NCI-H1436 (cell line): ENCODE results near the gene TFPI.

Source experiments
- DNase-seq: peaks from one replicate; lab custom pipeline; 2025; lab: John Stamatoyannopoulos, UW

The TFPI gene

DNA sequence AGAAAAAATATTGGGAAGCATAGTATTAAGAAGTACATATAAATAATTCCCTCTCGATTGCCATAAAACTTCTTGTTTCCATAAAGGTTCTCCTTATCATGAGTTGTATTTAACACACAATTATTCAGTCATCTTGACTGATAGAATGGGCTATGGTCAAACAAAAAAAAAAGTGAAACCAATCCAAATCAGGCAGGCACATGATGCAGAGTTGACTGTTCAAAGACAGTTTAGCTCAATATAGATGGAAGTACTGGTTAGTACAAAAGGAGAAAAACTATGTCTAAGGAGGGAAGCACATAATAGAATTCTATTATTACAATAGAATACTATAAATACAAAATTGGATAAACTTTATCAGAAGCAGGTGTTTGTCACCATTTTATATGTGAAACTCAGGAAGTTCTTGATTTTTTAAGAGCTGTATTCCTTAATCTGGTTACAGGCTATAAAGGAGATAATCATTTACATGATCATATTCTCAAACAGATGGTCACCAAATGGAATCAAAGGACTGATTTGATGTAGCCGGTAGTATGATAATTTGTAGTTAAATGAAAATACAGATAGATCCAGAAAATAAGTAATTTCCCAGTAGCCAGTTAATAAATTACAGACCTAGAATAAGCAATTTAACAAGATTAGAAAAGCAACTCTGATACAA is 88.0 kb downstream of the TFPI start:
- DNase-seq = no peak

DNA sequence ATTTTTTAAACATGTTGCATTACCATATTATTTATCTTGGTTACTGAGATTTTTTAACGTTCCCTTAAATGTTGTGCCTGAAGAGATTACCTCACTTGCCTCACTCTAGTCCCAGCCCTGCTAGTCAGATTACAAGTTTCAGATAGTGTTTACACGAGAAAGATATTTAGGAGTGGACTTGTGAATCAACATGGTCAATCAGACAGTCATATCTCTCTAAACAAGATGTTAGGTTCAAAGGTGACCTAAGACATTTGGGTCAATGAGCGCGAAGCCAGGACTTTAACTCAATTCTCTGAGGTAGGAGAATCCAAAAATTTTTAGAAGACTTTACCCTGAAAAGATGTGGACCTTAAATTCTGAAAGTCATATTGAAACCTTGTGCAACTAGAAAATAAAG is 91.4 kb downstream of the TFPI start:
- DNase-seq = no peak

- no peak for DNase-seq
These were observed 92.7 kb downstream of the TFPI start for GRCh38 chr2:187461294-187462261.

GRCh38 chr2:187459256-187459655 is 95.0 kb downstream of the TFPI start:
- DNase-seq = no peak

DNA sequence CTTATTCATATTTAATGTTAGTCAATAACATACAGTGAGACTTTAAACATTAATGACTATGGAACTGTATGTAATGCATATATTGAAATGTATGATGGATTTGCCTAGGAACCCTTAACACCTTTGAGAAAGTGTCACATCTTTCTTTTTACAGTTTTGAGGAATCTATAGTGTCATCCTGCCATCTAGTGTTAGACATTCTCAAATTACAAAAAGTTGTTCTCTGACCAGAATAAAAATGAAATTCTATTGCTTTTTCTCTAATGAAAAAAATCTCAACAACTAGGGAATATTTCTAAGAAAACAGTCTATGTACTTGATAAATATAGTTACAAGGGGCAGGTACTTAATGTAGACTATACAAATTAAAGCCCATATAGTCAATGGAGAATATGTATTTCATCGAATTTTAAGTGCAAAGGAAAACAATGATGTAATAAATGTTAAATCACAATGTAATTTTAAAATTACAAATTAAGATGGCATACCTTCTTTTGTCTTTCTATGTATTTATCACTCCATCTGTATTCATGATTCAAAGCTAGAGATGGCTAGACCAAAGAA is 101.1 kb downstream of the TFPI start:
- peak; percentile 60 for DNase-seq

GRCh38 chr2:187451510-187451909 is 102.7 kb downstream of the TFPI start:
- no peak for DNase-seq

DNA sequence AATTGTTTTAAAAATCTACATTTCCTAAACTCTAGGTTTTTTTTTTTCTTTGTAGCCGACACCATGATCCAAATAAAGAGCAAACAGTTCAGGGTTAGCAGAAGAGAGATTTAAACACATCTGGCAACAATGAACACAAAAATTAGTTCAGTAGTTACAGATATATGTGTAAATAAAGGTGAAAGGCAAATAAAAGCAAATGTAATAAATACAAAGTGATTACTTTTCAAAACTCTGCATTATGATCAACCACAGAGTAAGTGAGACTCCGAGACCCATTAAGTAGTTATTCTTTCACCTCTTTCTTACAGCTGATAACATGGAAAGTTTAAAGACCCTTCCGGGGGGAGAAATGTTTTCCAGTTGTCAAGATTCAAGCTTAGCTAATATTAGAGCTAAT is 106.9 kb downstream of the TFPI start:
- DNase-seq = no peak

DNA sequence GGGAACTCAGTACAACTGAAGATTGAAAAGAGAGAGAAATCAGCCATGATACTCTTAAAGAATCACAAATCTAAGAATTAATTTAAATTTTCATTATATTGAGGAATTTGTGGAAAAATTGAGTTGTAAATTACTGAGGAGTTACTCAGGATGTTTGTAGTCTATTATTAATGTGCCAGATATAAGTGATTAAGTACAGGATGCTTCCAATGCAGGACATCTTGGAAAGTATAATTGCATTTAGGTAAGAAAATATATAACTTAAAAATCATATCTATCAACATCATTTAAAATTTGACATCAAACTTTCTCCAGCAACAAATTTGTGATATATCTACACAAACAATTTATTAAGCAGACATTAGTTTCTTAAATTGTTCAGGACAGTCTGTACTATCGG is 107.5 kb downstream of the TFPI start:
- no peak for DNase-seq

DNA sequence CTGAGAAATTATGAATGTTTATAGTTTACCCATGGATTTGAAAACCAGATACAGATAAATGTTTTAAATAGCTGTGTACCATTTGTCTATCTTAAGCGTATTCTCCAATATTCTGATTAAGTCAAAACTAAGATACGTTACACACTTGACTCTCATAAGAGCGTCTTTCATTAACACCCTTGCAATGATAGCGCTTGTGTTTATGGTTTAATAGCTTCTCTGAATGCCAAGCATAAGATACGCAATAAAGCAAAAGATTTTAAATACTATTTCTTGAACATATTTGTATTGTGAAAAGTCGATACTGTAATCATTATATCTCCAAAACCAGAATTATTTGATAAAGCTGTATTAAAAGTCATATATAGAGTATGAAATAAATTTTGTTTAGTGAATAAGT is 109.2 kb downstream of the TFPI start:
- DNase-seq = no peak

GRCh38 chr2:187442778-187443177 is 111.5 kb downstream of the TFPI start:
- no peak for DNase-seq

- no peak for DNase-seq
These were observed 111.9 kb downstream of the TFPI start for GRCh38 chr2:187442378-187442777.

DNA sequence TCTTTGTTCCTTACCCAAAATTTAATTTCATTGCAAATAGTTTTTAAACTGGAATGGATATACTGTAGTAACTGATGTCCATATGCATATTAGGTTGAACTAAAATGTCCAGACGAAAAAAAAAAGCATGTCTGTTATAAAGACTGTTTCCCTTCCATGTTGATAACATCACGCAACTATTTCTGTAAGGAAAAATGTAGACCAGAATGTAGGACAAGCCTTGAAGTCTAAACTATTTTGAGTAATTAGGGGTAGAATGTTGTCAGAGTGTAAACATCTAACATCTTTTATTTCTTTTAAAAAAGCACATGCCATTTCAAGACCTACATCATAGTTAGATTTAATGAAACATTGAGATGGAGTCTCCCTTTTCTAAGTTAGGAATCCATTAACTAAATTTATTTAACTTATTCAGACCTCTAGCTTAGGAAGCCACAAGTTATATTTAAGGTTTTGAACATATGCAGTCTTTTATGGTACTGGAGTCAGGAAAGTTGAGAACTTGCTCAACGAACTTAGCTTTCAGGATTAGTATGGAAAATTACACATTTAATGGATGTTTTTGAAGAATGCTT is 114.0 kb downstream of the TFPI start:
- no peak for DNase-seq

- no peak for DNase-seq
These were observed 115.8 kb downstream of the TFPI start for GRCh38 chr2:187438455-187438854.

DNA sequence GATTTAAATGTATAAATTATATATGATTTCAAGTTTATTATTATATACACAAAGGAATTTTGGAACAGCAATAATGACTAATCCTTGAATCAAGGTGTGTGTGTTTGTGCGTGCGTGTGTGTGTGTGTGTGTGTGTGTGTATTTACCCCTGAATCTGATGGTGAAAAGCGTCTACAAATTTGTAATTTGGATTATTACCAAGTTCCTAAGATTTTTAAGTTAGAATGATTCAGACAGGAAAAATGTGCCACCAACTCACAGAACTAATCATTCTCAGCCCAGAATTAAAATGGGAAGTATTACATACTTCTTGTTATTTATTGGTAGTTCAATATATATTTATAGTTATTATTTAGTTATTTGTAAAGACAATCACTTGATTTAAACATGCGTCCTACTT is 118.5 kb downstream of the TFPI start:
- no peak for DNase-seq

DNA sequence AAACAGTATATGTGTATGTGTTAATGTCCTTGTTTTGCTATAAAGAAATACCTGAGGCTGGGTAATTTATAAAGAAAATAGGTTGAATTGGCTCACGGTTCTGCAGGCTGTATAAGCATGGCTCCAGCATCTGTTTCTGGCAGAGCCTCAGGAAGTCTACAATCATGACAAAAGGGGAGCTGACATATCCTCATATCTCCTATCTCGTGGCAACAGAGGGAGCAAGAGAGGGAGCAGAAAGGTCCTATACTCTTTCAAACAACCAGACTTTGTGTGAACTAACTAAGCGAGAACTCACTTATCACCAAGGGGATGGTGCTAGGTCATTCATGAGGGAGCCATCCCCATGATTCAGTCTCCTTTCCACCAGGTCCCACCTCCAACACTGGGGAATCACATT is 119.2 kb downstream of the TFPI start:
- DNase-seq = no peak

DNA sequence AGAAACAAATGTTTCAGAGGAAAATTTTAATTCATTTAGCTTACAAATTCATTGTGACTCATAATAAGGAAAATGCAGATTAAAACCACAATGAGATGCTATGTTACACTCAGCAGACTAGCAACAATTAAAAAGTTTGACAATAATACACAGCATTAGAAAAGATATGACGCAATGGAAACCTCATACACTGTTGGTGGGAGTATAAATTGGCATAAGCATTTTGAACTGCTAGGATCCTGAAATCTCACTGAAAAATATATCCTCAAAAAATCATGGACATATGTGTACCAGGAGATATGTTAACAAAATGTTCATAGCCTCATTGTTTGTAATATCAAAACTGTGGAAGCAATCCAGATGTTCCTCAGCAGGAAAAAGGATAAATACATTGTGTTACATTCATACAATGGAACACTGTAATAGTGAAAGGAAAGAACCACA is 119.9 kb downstream of the TFPI start:
- no peak for DNase-seq

DNA sequence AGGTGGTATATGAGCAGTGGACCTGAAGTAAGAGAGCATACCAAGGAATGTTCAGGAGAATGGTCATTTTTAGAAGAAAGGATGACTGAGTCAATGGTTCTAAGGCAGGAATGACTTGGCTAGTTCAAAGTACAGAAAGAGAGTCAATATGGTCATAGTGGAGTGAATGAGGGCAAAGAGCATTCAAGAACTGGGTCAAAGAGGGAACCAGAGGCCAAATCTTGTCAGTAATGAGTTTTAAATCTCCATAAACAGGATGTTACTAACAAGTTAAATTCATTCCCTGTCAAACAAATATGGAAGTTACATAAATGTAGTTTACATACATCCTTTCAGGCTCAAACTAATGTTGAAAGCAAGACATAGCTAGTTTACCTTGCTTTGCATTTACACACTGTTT is 122.3 kb downstream of the TFPI start:
- no peak for DNase-seq

- DNase-seq = no peak
These were observed 124.2 kb downstream of the TFPI start for GRCh38 chr2:187429989-187430388.

- no peak for DNase-seq
These were observed 130.1 kb downstream of the TFPI start for GRCh38 chr2:187424146-187424545.

DNA sequence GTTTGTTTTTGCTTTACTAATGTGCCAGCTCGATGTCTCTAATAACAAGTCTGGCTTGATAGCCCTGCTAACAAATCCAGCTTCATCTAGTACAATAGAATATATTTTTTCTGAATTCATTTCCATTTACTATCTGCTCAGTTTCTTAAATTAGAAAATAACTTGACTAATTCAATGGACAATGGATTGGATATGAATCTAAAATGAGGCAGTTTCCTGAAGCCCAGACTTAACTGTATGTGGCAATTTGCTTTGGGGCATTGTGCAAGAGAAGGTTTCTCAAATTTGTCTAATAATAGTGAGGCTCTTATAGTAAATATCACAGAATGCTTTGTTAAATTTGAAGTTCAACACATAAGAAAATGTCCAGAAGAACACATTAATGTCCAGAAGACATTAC is 132.0 kb downstream of the TFPI start:
- DNase-seq = no peak

- DNase-seq = no peak
These were observed 132.7 kb downstream of the TFPI start for GRCh38 chr2:187421519-187421918.

GRCh38 chr2:187419808-187420207 is 134.4 kb downstream of the TFPI start:
- DNase-seq = no peak

DNA sequence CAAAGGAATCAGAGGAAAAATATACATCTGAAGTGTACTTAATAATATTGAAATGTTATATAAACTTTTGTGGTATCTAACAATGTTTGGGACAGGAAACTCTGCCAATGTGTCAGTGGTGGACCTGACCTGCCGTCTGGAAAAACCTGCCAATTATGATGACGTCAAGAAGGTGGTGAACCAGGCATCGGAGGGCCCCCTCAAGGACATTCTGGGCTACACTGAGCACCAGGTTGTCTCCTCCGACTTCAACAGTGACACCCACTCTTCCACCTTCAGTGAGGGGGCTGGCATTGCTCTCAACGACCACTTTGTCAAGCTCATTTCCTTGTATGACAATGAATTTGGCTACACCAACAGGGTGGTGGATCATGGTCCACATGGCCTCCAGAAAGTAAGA is 138.8 kb downstream of the TFPI start:
- no peak for DNase-seq
